Caco-2 (cell line): ENCODE measurements around the gene GTF2H3. TPM values are rescaled to one million over a fixed set of nuclear protein-coding genes. Genes with fewer than 3 reads are reported as not detected.
A peak's percentile ranks its signal among the peaks of the same experiment; 100 is the strongest.

Experiments
- BruUV-seq: library from RNA; stranded (reverse); fragments of 400-500 nt; replicated peaks from 2 replicates; lab custom pipeline; 2021; lab: Mats Ljungman, UMichigan
- CTCF ChIA-PET: fragments of 300-600 bp; sonication (Branson Sonifier 250); formaldehyde crosslinking; loops from one replicate; lab custom pipeline; 2022; ENCODE audit warnings: antibody characterized with exemption; lab: Charles Lee
- POLR2A ChIA-PET: fragments of 300-600 bp; sonication (Branson Sonifier 250); formaldehyde crosslinking; loops from one replicate; lab custom pipeline; 2022; ENCODE audit warnings: antibody characterized with exemption; lab: Charles Lee
- DNase-seq, 2 experiments: peaks; one replicate each; pipeline versions ENCODE4 v3.0.0 to v3.0.0-alpha.2; 2020 to 2022
- H3K27me3 ChIP-seq: replicated peaks from 2 replicates; pipeline ENCODE4 v1.6.0; 2011; ENCODE audit warnings: low read length; ENCODE audit not compliant: control insufficient read depth, insufficient read depth
- H3K36me3 ChIP-seq: 2 replicates; pipeline ENCODE4 v1.5.1; 2011; ENCODE audit warnings: low read length; ENCODE audit not compliant: control insufficient read depth, insufficient read depth
- H3K4me1 ChIP-seq: fragments of 250-450 bp; sonication (Bioruptor Pico); 2 replicates; pipeline ENCODE4 v1.5.1; 2020; ENCODE audit warnings: mild to moderate bottlenecking
- H3K4me3 ChIP-seq: 2 replicates; pipeline ENCODE4 v1.5.1; 2011; ENCODE audit warnings: low read depth, mild to moderate bottlenecking, control low read depth, low read length
- H3K9me3 ChIP-seq: fragments of 250-450 bp; sonication (Bioruptor Pico); 2 replicates; pipeline ENCODE4 v1.5.1; 2020; ENCODE audit warnings: mild to moderate bottlenecking, moderate library complexity
- H3K27ac Mint-ChIP-seq: one replicate; pipeline ENCODE4 v1.8.0; 2022; ENCODE audit warnings: mixed read lengths; ENCODE audit not compliant: unreplicated experiment
- H3K27me3 Mint-ChIP-seq: one replicate; pipeline ENCODE4 v1.8.0; 2022; ENCODE audit warnings: mixed read lengths; ENCODE audit not compliant: insufficient read depth, unreplicated experiment
- H3K36me3 Mint-ChIP-seq: one replicate; pipeline ENCODE4 v1.8.0; 2022; ENCODE audit warnings: mild to moderate bottlenecking, mixed read lengths; ENCODE audit not compliant: insufficient read depth, unreplicated experiment
- H3K4me1 Mint-ChIP-seq: one replicate; pipeline ENCODE4 v1.8.0; 2022; ENCODE audit warnings: low read depth, mixed read lengths; ENCODE audit not compliant: unreplicated experiment
- H3K4me3 Mint-ChIP-seq: one replicate; pipeline ENCODE4 v1.8.0; 2022; ENCODE audit warnings: mild to moderate bottlenecking, moderate library complexity, mixed read lengths; ENCODE audit not compliant: unreplicated experiment
- H3K9me3 Mint-ChIP-seq: one replicate; pipeline ENCODE4 v1.8.0; 2022; ENCODE audit warnings: mixed read lengths; ENCODE audit not compliant: unreplicated experiment
- CTCF ChIP-seq, 2 experiments: fragments of 200-600 bp in 1 of 2; IDR thresholded peaks; 1 replicate in 1 of 2; 2 replicates in 1 of 2; pipeline versions ENCODE4 v1.5.1 to v1.8.0; 2011 to 2022; ENCODE audit warnings: antibody characterized with exemption in 1 of 2, control low read depth in 1 of 2, inconsistent platforms in 1 of 2, low read depth in 1 of 2, low read length in 1 of 2, mild to moderate bottlenecking in 1 of 2, moderate library complexity in 1 of 2; ENCODE audit not compliant: insufficient read depth in 1 of 2, severe bottlenecking in 1 of 2, unreplicated experiment in 1 of 2
- intact Hi-C: fragments of 100-400 bp; cut with micrococcal nuclease; formaldehyde crosslinking; loops from one replicate; pipeline ENCODE4 v1.10.0; 2022; ENCODE audit not compliant: unreplicated experiment
- total RNA-seq: library from RNA; stranded (reverse); gene quantifications from 2 replicates; pipeline ENCODE4 v1.2.3, GENCODE V29; 2022

The GTF2H3 gene
- total RNA-seq, 1 experiment from 2014 or later, result 44.8 TPM

- POLR2A ChIA-PET, result interaction anchor here (0.6 kb wide), 1 partner anchor 822 kb away, joined by 3 read pairs; no protein-coding TSS in a partner anchor
- H3K36me3 Mint-ChIP-seq, result peaks cover 75% of the 10 kb centered on the region
These were observed 37.9 kb upstream of the GTF2H3 start for GRCh38 chr12:123595729-123596128.

GRCh38 chr12:123597100-123597499, 36.5 kb upstream of the GTF2H3 start:
- Mint-ChIP-seq H3K27me3 (no peaks in the 10 kb centered on the region), H3K27ac (no peak overlapping the region), H3K9me3 (no peaks in the 10 kb centered on the region), H3K36me3 (peaks cover 75% of the 10 kb centered on the region), H3K4me3 (no peak overlapping the region), H3K4me1 (peaks cover 6% of the 10 kb centered on the region)
- H3K27me3 ChIP-seq, result no peaks in the 10 kb centered on the region
- TSS peak; percentile 67 for BruUV-seq
- H3K4me3 ChIP-seq, result no peak overlapping the region
- TF ChIP-seq CTCF (IDR thresholded peaks at IDR 0.05; ENCODE audit: insufficient read depth in 1 of 2, low read depth in 1 of 2, low read length in 1 of 2, severe bottlenecking in 1 of 2, unreplicated experiment in 1 of 2), result no peak
- peaks cover 4% of the 10 kb centered on the region; the same call in 1 of the 2 replicates for H3K4me1 ChIP-seq
- ChIA-PET POLR2A (no interaction called here), CTCF (no interaction called here)
- H3K9me3 ChIP-seq, result no peaks in the 10 kb centered on the region
- no peak for DNase-seq
- intact Hi-C loops, result no loop called here
- no peaks in the 10 kb centered on the region; the same call in 1 of the 2 replicates for H3K36me3 ChIP-seq

More at GRCh38 chr12:123595729-123596128, 37.9 kb upstream of the GTF2H3 start:
- intact Hi-C loops, result no loop called here
- Histone ChIP-seq H3K9me3 (no peaks in the 10 kb centered on the region), H3K36me3 (no peaks in the 10 kb centered on the region; the same call in 1 of the 2 replicates), H3K27me3 (no peaks in the 10 kb centered on the region), H3K4me1 (no peaks in the 10 kb centered on the region), H3K4me3 (no peak overlapping the region)
- CTCF ChIA-PET, result no interaction called here
- peaks cover 1% of the 10 kb centered on the region for H3K4me1 Mint-ChIP-seq
- H3K27me3 Mint-ChIP-seq, result no peaks in the 10 kb centered on the region
- peak; percentile 32 to 38 for DNase-seq
- H3K4me3 Mint-ChIP-seq, result no peak overlapping the region
- H3K27ac Mint-ChIP-seq, result no peak overlapping the region
- H3K9me3 Mint-ChIP-seq, result no peaks in the 10 kb centered on the region
- no peak for TF ChIP-seq CTCF (IDR thresholded peaks at IDR 0.05; ENCODE audit: insufficient read depth in 1 of 2, low read depth in 1 of 2, low read length in 1 of 2, severe bottlenecking in 1 of 2, unreplicated experiment in 1 of 2)
- BruUV-seq, result no TSS peak

GRCh38 chr12:123598522-123598921, 35.1 kb upstream of the GTF2H3 start:
- no peak overlapping the region for H3K27ac Mint-ChIP-seq
- H3K4me3 Mint-ChIP-seq, result no peak overlapping the region
- H3K36me3 ChIP-seq, result no peaks in the 10 kb centered on the region; the same call in 1 of the 2 replicates
- ChIA-PET CTCF (no interaction called here), POLR2A (interaction anchor here (0.6 kb wide), 1 partner anchor 17 kb away, joined by 3 read pairs; no protein-coding TSS in a partner anchor)
- no peak overlapping the region for H3K4me3 ChIP-seq
- no peaks in the 10 kb centered on the region for H3K9me3 Mint-ChIP-seq
- intact Hi-C loops, result no loop called here
- no peak for TF ChIP-seq CTCF (IDR thresholded peaks at IDR 0.05; ENCODE audit: insufficient read depth in 1 of 2, low read depth in 1 of 2, low read length in 1 of 2, severe bottlenecking in 1 of 2, unreplicated experiment in 1 of 2)
- peaks cover 75% of the 10 kb centered on the region for H3K36me3 Mint-ChIP-seq
- no peaks in the 10 kb centered on the region for H3K27me3 Mint-ChIP-seq
- peaks cover 4% of the 10 kb centered on the region; the same call in 1 of the 2 replicates for H3K4me1 ChIP-seq
- DNase-seq, result no peak
- no TSS peak for BruUV-seq
- H3K4me1 Mint-ChIP-seq, result peaks cover 16% of the 10 kb centered on the region
- H3K9me3 ChIP-seq, result no peaks in the 10 kb centered on the region
- no peaks in the 10 kb centered on the region for H3K27me3 ChIP-seq
